Measurements from ENCODE around the gene DUOX1. TPM values are rescaled to one million over a fixed set of nuclear protein-coding genes. Genes with fewer than 3 reads are reported as not detected.

The DUOX1 gene
- total and polyA plus RNA-seq, 11 donors = 0.11 to 1.6 (median 0.52) TPM

DNA sequence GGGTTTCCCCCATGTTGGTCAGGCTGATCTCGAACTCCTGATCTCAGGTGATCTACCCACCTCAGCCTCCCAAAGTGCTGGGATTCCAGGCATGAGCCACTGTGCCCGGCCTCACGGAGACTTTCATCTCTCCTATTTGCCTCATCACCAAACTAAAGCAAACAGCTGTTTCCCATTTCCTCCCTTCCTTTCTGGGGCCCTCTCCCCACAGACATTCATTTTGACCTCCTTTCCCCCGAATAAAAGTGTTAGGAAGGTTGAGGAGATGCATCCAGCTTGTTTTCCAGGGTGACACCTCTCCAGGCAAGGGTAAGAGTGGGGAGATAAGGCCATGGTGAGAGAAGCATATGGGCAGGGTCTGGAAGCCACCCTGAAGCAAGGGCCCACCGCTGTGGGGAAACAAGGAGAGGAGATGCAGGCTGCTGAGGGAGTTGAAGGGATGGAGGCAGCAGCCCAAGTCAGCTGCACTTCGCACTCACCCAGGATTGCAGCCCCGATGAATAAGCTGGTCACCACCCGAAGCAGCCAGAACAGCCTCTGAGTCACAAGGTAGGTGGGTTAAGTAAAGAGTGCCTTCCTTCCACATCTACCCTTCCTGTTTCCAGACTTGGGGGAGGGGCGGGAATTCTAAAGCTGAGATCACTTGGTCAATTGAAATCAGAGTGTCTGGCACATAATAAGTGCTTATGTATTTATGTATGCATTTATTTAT, 7.9 kb upstream of the DUOX1 start:
- WGBS, 4 donors = 56 to 62% (median 60%) methylated on average over 9 of the region's 9 CpGs
- Histone ChIP-seq H3K27ac (no peak overlapping the region), H3K27me3 (peaks cover 5 to 68% (median 23%) of the 10 kb centered on the region in 9 donors), H3K9me3 (no peaks in the 10 kb centered on the region), H3K4me3 (no peak overlapping the region), H3K4me1 (peaks cover 0 to 12% (median 7%) of the 10 kb centered on the region in 12 donors), H3K36me3 (no peaks in the 10 kb centered on the region)
- DNase-seq (no peak), ATAC-seq (no peak)
- TF ChIP-seq, protein P1, sequence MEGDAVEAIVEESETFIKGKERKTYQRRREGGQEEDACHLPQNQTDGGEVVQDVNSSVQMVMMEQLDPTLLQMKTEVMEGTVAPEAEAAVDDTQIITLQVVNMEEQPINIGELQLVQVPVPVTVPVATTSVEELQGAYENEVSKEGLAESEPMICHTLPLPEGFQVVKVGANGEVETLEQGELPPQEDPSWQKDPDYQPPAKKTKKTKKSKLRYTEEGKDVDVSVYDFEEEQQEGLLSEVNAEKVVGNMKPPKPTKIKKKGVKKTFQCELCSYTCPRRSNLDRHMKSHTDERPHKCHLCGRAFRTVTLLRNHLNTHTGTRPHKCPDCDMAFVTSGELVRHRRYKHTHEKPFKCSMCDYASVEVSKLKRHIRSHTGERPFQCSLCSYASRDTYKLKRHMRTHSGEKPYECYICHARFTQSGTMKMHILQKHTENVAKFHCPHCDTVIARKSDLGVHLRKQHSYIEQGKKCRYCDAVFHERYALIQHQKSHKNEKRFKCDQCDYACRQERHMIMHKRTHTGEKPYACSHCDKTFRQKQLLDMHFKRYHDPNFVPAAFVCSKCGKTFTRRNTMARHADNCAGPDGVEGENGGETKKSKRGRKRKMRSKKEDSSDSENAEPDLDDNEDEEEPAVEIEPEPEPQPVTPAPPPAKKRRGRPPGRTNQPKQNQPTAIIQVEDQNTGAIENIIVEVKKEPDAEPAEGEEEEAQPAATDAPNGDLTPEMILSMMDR (IDR thresholded peaks at IDR 0.05) = no peak
- no peak for TF ChIP-seq POLR2A (IDR thresholded peaks at IDR 0.05)
- intact Hi-C loops (cut with DNase I) = no loop called here

DNA sequence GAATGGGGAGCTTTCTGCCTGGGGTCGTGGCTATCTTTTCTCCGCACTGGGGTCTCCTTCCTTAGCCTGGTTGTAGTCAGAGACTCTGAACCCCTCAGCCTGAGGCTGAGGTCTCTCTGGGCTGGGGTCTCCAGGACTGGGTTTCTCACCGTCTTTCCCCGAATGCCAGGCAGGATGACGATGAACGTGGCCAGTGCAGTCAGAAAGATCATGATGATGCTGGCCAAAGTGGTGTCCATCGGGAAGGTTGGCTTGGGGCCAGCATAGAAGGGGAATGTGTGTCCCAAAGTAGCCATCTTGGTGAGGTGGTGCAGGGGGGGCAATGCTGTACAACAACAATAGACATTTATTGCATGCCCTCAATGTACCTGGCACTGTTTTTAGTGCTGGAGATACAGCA, 7.1 kb upstream of the DUOX1 start:
- 83 to 85% (median 84%) methylated on average over 7 of the region's 7 CpGs for whole genome bisulfite sequencing, 4 donors
- no peaks in the 10 kb centered on the region for H3K36me3 ChIP-seq
- TF ChIP-seq POLR2A (IDR thresholded peaks at IDR 0.05) = no peak
- TF ChIP-seq, protein P1 (IDR thresholded peaks at IDR 0.05) = no peak
- H3K27me3 ChIP-seq = peaks cover 0 to 64% (median 15%) of the 10 kb centered on the region in 9 donors
- no peak overlapping the region for H3K4me3 ChIP-seq
- intact Hi-C loops (cut with DNase I) = no loop called here
- H3K9me3 ChIP-seq = no peaks in the 10 kb centered on the region
- no peak for ATAC-seq
- peaks cover 0 to 3% (median 3%) of the 10 kb centered on the region in 12 donors for H3K4me1 ChIP-seq
- DNase-seq = no peak
- H3K27ac ChIP-seq = no peak overlapping the region

DNA sequence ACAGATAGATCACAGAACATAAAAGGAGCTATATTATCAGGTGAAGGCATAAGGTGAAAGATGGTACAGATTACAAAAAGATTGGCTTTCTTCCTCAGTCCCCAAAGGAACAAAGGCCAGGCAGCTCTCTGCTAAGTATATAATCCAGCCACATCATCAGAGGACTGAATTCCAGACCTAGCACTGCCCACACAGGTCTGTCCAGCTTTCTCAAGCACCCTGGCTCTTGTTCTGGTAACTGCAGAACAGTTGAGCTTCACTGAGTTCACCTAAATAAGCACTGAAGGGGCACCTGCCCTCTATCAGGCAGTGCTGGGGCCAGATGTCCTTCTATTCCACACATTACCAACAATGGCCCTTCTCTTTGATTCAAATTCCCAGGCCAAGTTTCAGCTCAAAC, 6.4 kb upstream of the DUOX1 start:
- no peaks in the 10 kb centered on the region for H3K9me3 ChIP-seq
- ATAC-seq = no peak
- intact Hi-C loops (cut with DNase I) = no loop called here
- no peak for DNase-seq
- TF ChIP-seq, protein P1 (IDR thresholded peaks at IDR 0.05) = no peak
- TF ChIP-seq POLR2A (IDR thresholded peaks at IDR 0.05) = no peak
- H3K36me3 ChIP-seq = no peaks in the 10 kb centered on the region
- H3K27ac ChIP-seq = no peak overlapping the region
- H3K4me3 ChIP-seq = no peak overlapping the region
- peaks cover 0 to 68% (median 21%) of the 10 kb centered on the region in 9 donors for H3K27me3 ChIP-seq
- H3K4me1 ChIP-seq = no peaks in the 10 kb centered on the region

DNA sequence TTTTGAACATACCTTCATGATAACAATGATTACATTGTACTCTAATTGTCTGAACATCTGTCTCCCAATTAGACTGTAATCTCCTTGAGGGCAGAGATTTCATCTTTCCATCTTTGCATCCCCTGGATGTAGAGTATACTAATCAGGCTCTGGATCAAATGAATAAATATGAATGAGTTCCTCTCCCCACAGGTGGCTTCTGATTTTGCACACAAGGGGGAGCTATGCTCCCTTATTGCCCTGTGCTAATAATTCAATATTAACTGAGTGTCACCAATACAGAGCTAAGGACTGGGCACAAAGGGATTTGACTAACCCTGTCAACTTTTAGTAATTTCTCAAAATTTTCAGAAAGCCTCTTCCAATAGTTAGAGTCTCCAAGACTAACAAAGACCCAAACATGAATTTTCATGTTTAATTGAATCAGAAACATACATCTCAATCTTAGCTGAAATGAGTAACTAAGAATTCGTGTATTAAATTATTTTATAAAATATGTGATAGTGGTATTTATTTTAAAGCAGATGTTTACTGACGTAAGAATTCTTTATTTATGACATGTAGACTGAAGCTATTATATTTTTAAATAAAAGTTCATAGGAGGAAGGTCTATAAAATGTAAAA, 3.1 kb upstream of the DUOX1 start:
- H3K27ac ChIP-seq = no peak overlapping the region
- no peak overlapping the region for H3K4me3 ChIP-seq
- TF ChIP-seq, protein P1 (IDR thresholded peaks at IDR 0.05) = peak; percentile 32 to 64 (median 55)
- TF ChIP-seq POLR2A (IDR thresholded peaks at IDR 0.05) = no peak
- no peaks in the 10 kb centered on the region for H3K9me3 ChIP-seq
- DNase-seq (no peak), ATAC-seq (no peak)
- WGBS, 4 donors = 54 to 72% (median 55%) methylated on average over 2 of the region's 2 CpGs
- intact Hi-C loops (cut with DNase I) = loop anchor here in 1 of 10 donors (2.0 kb wide), 1 partner anchor 152 kb away; no protein-coding TSS in a partner anchor
- no peaks in the 10 kb centered on the region for H3K36me3 ChIP-seq
- peaks cover 6 to 67% (median 28%) of the 10 kb centered on the region in 9 donors for H3K27me3 ChIP-seq
- H3K4me1 ChIP-seq = peaks cover 0 to 14% (median 0%) of the 10 kb centered on the region in 12 donors
